ENCODE results near the gene SKI.
"Not testable (repeated sequence)": the region's sequence is repeated elsewhere in the genome, so short reads cannot be mapped to it uniquely, and the experiment has no call there.

Gene SKI

GRCh38 chr1:2288816-2289536, 60.9 kb downstream of the SKI start:
- DNase-seq (ENCODE audit: low spot score in 2 of 2) = no peak
- Histone ChIP-seq H3K9me3 (no peaks in the 10 kb centered on the region), H3K27me3 (ENCODE audit: low read depth) (no peaks in the 10 kb centered on the region), H3K4me3 (no peak overlapping the region), H3K4me1 (no peaks in the 10 kb centered on the region), H3K36me3 (replicated peaks) (no peaks in the 10 kb centered on the region)
- in situ Hi-C loops (cut with MboI; ENCODE audit: low sequenced_read_pairs) = no loop called here

GRCh38 chr1:2289607-2290006, 61.5 kb downstream of the SKI start:
- H3K4me1 ChIP-seq = no peaks in the 10 kb centered on the region
- no peak overlapping the region for H3K4me3 ChIP-seq
- no peaks in the 10 kb centered on the region for H3K27me3 ChIP-seq (ENCODE audit: low read depth)
- no peaks in the 10 kb centered on the region for H3K36me3 ChIP-seq (replicated peaks)
- in situ Hi-C loops (cut with MboI; ENCODE audit: low sequenced_read_pairs) = no loop called here
- no peaks in the 10 kb centered on the region for H3K9me3 ChIP-seq
- DNase-seq (ENCODE audit: low spot score in 2 of 2) = no peak

GRCh38 chr1:2290171-2290578, 62.1 kb downstream of the SKI start:
- no peak overlapping the region for H3K4me3 ChIP-seq
- DNase-seq (ENCODE audit: low spot score in 2 of 2) = no peak
- no peaks in the 10 kb centered on the region for H3K36me3 ChIP-seq (replicated peaks)
- in situ Hi-C loops (cut with MboI; ENCODE audit: low sequenced_read_pairs) = no loop called here
- no peaks in the 10 kb centered on the region for H3K27me3 ChIP-seq (ENCODE audit: low read depth)
- H3K9me3 ChIP-seq = no peaks in the 10 kb centered on the region
- no peaks in the 10 kb centered on the region for H3K4me1 ChIP-seq

GRCh38 chr1:2290595-2291510, 62.7 kb downstream of the SKI start:
- Histone ChIP-seq H3K27me3 (ENCODE audit: low read depth) (no peaks in the 10 kb centered on the region), H3K4me3 (no peak overlapping the region), H3K4me1 (no peaks in the 10 kb centered on the region), H3K9me3 (no peaks in the 10 kb centered on the region), H3K36me3 (replicated peaks) (no peaks in the 10 kb centered on the region)
- no peak for DNase-seq (ENCODE audit: low spot score in 2 of 2)
- in situ Hi-C loops (cut with MboI; ENCODE audit: low sequenced_read_pairs) = no loop called here

- in situ Hi-C loops (cut with MboI; ENCODE audit: low sequenced_read_pairs) = no loop called here
- H3K4me1 ChIP-seq = no peaks in the 10 kb centered on the region
- H3K4me3 ChIP-seq = no peak overlapping the region
Observed at GRCh38 chr1:2291577-2291976, 63.5 kb downstream of the SKI start.

GRCh38 chr1:2292725-2293450, 64.8 kb downstream of the SKI start:
- in situ Hi-C loops (cut with MboI; ENCODE audit: low sequenced_read_pairs) = no loop called here

More at GRCh38 chr1:2291577-2291976, 63.5 kb downstream of the SKI start:
- H3K9me3 ChIP-seq = no peaks in the 10 kb centered on the region
- H3K27me3 ChIP-seq (ENCODE audit: low read depth) = no peaks in the 10 kb centered on the region
- H3K36me3 ChIP-seq (replicated peaks) = no peaks in the 10 kb centered on the region
- DNase-seq (ENCODE audit: low spot score in 2 of 2) = no peak

GRCh38 chr1:2294033-2294724, 66.1 kb downstream of the SKI start:
- no peak for DNase-seq (ENCODE audit: low spot score in 2 of 2)
- no peaks in the 10 kb centered on the region for H3K4me1 ChIP-seq
- H3K4me3 ChIP-seq = no peak overlapping the region
- in situ Hi-C loops (cut with MboI; ENCODE audit: low sequenced_read_pairs) = no loop called here
- H3K9me3 ChIP-seq = no peaks in the 10 kb centered on the region
- H3K27me3 ChIP-seq (ENCODE audit: low read depth) = no peaks in the 10 kb centered on the region
- H3K36me3 ChIP-seq (replicated peaks) = no peaks in the 10 kb centered on the region

More at GRCh38 chr1:2292725-2293450, 64.8 kb downstream of the SKI start:
- H3K4me1 ChIP-seq = no peaks in the 10 kb centered on the region
- no peaks in the 10 kb centered on the region for H3K27me3 ChIP-seq (ENCODE audit: low read depth)
- no peak for DNase-seq (ENCODE audit: low spot score in 2 of 2)
- H3K4me3 ChIP-seq = no peak overlapping the region
- no peaks in the 10 kb centered on the region for H3K36me3 ChIP-seq (replicated peaks)
- no peaks in the 10 kb centered on the region for H3K9me3 ChIP-seq

- Histone ChIP-seq H3K4me1 (no peaks in the 10 kb centered on the region), H3K4me3 (no peak overlapping the region), H3K36me3 (replicated peaks) (no peaks in the 10 kb centered on the region), H3K9me3 (no peaks in the 10 kb centered on the region), H3K27me3 (ENCODE audit: low read depth) (no peaks in the 10 kb centered on the region)
- no peak for DNase-seq (ENCODE audit: low spot score in 2 of 2)
- in situ Hi-C loops (cut with MboI; ENCODE audit: low sequenced_read_pairs) = no loop called here
Observed at GRCh38 chr1:2294725-2295078, 66.6 kb downstream of the SKI start.

GRCh38 chr1:2295526-2295925, 67.4 kb downstream of the SKI start:
- in situ Hi-C loops (cut with MboI; ENCODE audit: low sequenced_read_pairs) = no loop called here
- Histone ChIP-seq H3K9me3 (no peaks in the 10 kb centered on the region), H3K4me1 (no peaks in the 10 kb centered on the region)

GRCh38 chr1:2296211-2296610, 68.1 kb downstream of the SKI start:
- H3K27me3 ChIP-seq (ENCODE audit: low read depth); H3K4me1 ChIP-seq; H3K4me3 ChIP-seq; in situ Hi-C loops (cut with MboI; ENCODE audit: low sequenced_read_pairs); H3K36me3 ChIP-seq (replicated peaks); DNase-seq (ENCODE audit: low spot score in 2 of 2); H3K9me3 ChIP-seq: not testable (repeated sequence)

More at GRCh38 chr1:2295526-2295925, 67.4 kb downstream of the SKI start:
- H3K4me3 ChIP-seq = no peak overlapping the region
- H3K36me3 ChIP-seq (replicated peaks) = no peaks in the 10 kb centered on the region
- DNase-seq (ENCODE audit: low spot score in 2 of 2) = no peak
- no peaks in the 10 kb centered on the region for H3K27me3 ChIP-seq (ENCODE audit: low read depth)

- no peaks in the 10 kb centered on the region for H3K9me3 ChIP-seq
- H3K4me1 ChIP-seq = no peaks in the 10 kb centered on the region
- DNase-seq (ENCODE audit: low spot score in 2 of 2) = no peak
- H3K4me3 ChIP-seq = no peak overlapping the region
- H3K36me3 ChIP-seq (replicated peaks) = no peaks in the 10 kb centered on the region
- no peaks in the 10 kb centered on the region for H3K27me3 ChIP-seq (ENCODE audit: low read depth)
- in situ Hi-C loops (cut with MboI; ENCODE audit: low sequenced_read_pairs) = no loop called here
Observed at GRCh38 chr1:2296614-2297013, 68.5 kb downstream of the SKI start.

- no peak overlapping the region for H3K4me3 ChIP-seq
- no peak for DNase-seq (ENCODE audit: low spot score in 2 of 2)
- H3K27me3 ChIP-seq (ENCODE audit: low read depth) = no peaks in the 10 kb centered on the region
- no peaks in the 10 kb centered on the region for H3K4me1 ChIP-seq
- H3K9me3 ChIP-seq = no peaks in the 10 kb centered on the region
- no peaks in the 10 kb centered on the region for H3K36me3 ChIP-seq (replicated peaks)
- in situ Hi-C loops (cut with MboI; ENCODE audit: low sequenced_read_pairs) = no loop called here
Observed at GRCh38 chr1:2297246-2298011, 69.3 kb downstream of the SKI start.

GRCh38 chr1:2298685-2299084, 70.6 kb downstream of the SKI start:
- no peaks in the 10 kb centered on the region; the same call in none of the 2 replicates for H3K36me3 ChIP-seq (replicated peaks)

More at GRCh38 chr1:2298685-2299084, 70.6 kb downstream of the SKI start:
- Histone ChIP-seq H3K27me3 (ENCODE audit: low read depth) (no peaks in the 10 kb centered on the region), H3K9me3 (no peaks in the 10 kb centered on the region), H3K4me1 (no peaks in the 10 kb centered on the region), H3K4me3 (no peak overlapping the region)
- in situ Hi-C loops (cut with MboI; ENCODE audit: low sequenced_read_pairs) = no loop called here
- DNase-seq (ENCODE audit: low spot score in 2 of 2) = no peak
